Measurements from ENCODE around the gene FLYWCH1. TPM values are rescaled to one million over a fixed set of nuclear protein-coding genes. Genes with fewer than 3 reads are reported as not detected.

Gene FLYWCH1
- total RNA-seq, 1 experiment from 2014 or later: 25.8 TPM

GRCh38 chr16:2968738-2969544 is 57.2 kb downstream of the FLYWCH1 start, which contains the start of gene PAQR4:
Gene PAQR4, plus strand, starts transcription at chr16:2969348. Its CDS starts 327 bp downstream, at chr16:2969675.
- DNase-seq (ENCODE audit: low spot score): peak; percentile 96

- DNase-seq (ENCODE audit: low spot score): peak; percentile 75
Measured at GRCh38 chr16:2969545-2970521, 58.1 kb downstream of the FLYWCH1 start.

DNA sequence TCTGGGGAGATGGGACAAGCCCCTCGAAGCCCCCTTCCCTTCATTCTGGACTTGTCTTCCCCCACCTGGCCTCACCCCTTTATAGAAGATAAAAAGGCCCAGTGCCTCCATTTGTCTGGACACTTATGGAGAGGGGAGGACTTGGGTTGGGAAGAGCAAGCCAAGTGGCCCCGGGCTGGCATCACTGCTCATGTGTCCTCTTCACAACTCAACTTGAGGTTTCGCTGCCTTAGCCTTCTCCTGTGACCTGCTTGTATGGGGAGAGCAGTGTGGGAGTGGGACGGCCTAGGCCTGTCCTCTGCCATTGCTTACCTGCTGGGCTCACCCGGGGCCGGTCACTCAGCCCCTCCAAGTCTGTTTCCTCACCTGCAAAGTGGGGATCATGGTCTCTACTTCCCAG is 58.8 kb downstream of the FLYWCH1 start:
- DNase-seq (ENCODE audit: low spot score): no peak

GRCh38 chr16:2971134-2971984 is 59.6 kb downstream of the FLYWCH1 start:
- DNase-seq (ENCODE audit: low spot score): no peak

GRCh38 chr16:2971985-2972784 is 60.5 kb downstream of the FLYWCH1 start:
- no peak for DNase-seq (ENCODE audit: low spot score)

- DNase-seq (ENCODE audit: low spot score): no peak
Measured at GRCh38 chr16:2973093-2973492, 61.4 kb downstream of the FLYWCH1 start.

GRCh38 chr16:2973605-2974318 is 62.0 kb downstream of the FLYWCH1 start:
- no peak for DNase-seq (ENCODE audit: low spot score)

GRCh38 chr16:2974319-2975056 is 62.8 kb downstream of the FLYWCH1 start:
- DNase-seq (ENCODE audit: low spot score): no peak

DNA sequence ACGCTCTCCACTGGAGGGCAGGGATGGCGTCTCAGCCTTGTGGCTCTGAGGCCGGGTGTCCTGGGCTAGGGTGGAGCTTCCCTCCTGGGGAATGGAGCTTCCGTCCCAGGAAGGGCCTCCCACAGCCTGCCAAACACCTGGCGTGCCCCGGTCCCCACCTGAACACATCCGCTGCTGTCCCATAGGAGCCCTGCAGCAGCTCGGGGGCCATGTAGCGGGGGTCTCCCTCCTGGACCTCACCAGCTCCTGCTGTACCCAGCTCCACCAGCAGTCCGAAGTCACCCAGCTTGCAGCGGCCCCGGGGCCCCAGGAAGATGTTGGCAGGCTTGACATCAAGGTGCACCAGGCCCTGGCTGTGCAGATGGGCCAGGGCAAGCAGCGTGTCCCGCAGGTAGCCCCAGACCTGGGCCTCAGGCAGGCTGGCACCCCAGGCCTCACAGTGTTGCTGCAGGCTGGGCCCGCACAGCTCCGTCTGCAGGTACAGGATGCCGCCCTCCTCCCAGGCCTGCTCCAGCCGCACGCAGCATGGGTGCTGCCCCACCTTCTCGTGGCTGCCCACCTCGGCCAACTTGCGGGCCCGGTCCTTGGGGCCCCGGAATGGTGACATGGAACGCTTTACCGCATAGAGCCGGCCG is 63.5 kb downstream of the FLYWCH1 start:
- no peak for DNase-seq (ENCODE audit: low spot score)

GRCh38 chr16:2976201-2976600 is 64.5 kb downstream of the FLYWCH1 start:
- no peak for DNase-seq (ENCODE audit: low spot score)

DNA sequence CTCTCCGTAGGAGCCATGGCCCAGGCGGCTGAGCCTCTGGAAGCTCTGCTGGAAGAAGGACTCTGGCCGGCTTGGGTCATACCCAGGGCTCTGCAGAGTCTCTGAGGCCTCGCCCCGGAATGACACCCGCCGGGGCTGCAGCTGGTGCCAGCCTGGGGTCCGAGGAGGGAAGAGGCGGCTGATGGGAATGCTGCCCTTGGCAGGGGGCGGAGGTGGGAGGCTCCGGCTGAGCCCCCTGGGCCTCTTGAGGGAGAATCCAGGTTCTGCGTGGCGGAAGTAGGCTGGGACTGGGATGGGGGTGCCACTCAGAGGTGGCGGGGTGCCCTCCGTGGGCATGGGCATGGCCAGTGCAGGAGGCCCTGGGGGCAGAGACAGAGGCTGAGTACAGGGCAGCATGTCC is 64.9 kb downstream of the FLYWCH1 start:
- no peak for DNase-seq (ENCODE audit: low spot score)

- DNase-seq (ENCODE audit: low spot score): no peak
Measured at GRCh38 chr16:2977440-2977839, 65.7 kb downstream of the FLYWCH1 start.

GRCh38 chr16:2979669-2980226 is 68.0 kb downstream of the FLYWCH1 start:
- no peak for DNase-seq (ENCODE audit: low spot score)

DNA sequence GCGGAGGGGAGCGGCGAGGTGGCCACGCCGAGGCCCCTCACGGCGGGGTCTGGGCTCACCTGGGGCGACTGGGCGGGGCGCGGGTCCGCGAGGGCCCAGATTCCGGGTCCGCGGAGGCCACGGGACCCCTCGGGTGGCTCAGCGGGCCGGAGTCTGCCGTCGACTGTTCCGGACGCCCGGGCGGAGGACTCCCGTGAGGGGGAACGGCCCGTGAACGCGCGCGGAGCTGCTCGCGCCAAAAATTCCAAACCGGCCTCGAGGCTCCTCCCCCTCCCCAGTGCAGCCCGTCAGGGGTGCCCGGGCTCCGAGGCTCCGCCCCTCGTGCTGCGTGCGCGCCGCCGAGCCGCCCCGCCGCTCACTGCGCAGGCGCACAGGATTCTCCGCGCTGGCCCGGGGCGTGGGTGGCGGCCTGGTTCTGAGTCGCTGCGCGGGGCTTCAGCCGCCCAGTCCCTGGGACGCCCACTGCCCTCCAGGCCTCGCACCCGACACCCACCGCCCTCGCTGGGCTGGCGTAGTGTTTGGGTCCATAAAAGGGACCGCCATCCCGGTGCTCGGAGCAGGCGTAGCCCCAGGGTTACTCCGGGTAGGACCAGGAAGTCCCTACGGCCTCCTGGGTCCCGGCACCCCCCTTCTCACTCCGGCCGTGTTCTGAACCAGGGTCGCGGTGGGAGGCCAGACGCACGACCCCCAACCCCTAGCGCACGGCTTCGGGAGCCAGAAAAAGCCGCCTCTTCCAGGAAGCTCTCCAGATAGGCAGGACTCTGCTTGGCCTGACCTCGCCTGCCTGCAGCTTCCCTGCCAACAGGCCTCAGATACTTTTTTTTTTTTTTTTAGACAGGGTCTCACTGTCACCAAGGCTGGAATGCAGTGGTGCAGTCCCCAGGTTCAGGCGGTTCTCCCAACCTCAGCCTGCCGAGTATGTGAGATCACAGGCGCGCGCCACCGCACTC is 68.8 kb downstream of the FLYWCH1 start, which contains the start of gene PKMYT1:
Gene PKMYT1, minus strand, starts transcription at position 220 of the 950 bp plus-strand sequence. CDS start 789 bp downstream, outside the sequence.
- peak; percentile 91 for DNase-seq (ENCODE audit: low spot score)

- DNase-seq (ENCODE audit: low spot score): no peak
Measured at GRCh38 chr16:2981177-2981898, 69.6 kb downstream of the FLYWCH1 start.

DNA sequence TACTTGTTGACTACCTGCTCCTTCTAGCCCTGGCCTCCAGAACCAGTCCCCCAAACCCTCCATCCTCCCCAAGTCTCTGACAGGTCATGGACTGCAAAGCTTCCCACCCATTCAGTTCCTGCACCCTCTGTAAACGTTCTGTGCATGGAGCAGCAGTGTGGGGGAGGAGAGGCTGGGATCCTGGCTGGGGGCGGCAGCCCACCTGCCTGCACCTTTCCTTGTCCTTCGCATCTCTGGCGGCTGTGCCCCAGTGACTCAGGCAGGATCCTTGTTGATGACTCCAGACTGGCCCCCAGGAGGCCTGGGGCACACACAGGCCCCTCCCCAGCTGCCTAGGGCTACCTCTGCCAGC is 70.1 kb downstream of the FLYWCH1 start:
- DNase-seq (ENCODE audit: low spot score): no peak
